CD4-positive, alpha-beta T cell treated with Interleukin-21 for 1 hour (primary cell): ENCODE measurements around the gene SGSM2.

Experiments used
- DNase-seq: peaks from one replicate; pipeline ENCODE4 v3.0.0-alpha.2; 2020

SGSM2 gene

GRCh38 chr17:2369039-2369438 is 31.7 kb downstream of the SGSM2 start:
- DNase-seq, result no peak

GRCh38 chr17:2369551-2370210 is 32.4 kb downstream of the SGSM2 start:
- no peak for DNase-seq

GRCh38 chr17:2370211-2370589 is 32.9 kb downstream of the SGSM2 start:
- no peak for DNase-seq

GRCh38 chr17:2371183-2372130 is 34.2 kb downstream of the SGSM2 start:
- no peak for DNase-seq

GRCh38 chr17:2372180-2372579 is 34.9 kb downstream of the SGSM2 start:
- DNase-seq, result no peak

GRCh38 chr17:2372681-2373080 is 35.4 kb downstream of the SGSM2 start:
- DNase-seq, result no peak

GRCh38 chr17:2373179-2373578 is 35.9 kb downstream of the SGSM2 start:
- DNase-seq, result no peak

GRCh38 chr17:2374549-2375285 is 37.4 kb downstream of the SGSM2 start:
- DNase-seq, result no peak

GRCh38 chr17:2375406-2375805 is 38.1 kb downstream of the SGSM2 start:
- DNase-seq, result no peak

- DNase-seq, result no peak
Observed at GRCh38 chr17:2376107-2376506, 38.8 kb downstream of the SGSM2 start.

GRCh38 chr17:2377659-2378058 is 40.4 kb downstream of the SGSM2 start:
- DNase-seq, result no peak

- DNase-seq, result no peak
Observed at GRCh38 chr17:2378905-2379304, 41.6 kb downstream of the SGSM2 start.

- DNase-seq, result no peak
Observed at GRCh38 chr17:2379489-2380225, 42.4 kb downstream of the SGSM2 start.

GRCh38 chr17:2380226-2380922 is 43.1 kb downstream of the SGSM2 start:
- DNase-seq, result no peak

- DNase-seq, result no peak
Observed at GRCh38 chr17:2380950-2381649, 43.8 kb downstream of the SGSM2 start.

- DNase-seq, result no peak
Observed at GRCh38 chr17:2383628-2384167, 46.4 kb downstream of the SGSM2 start.

- DNase-seq, result no peak
Observed at GRCh38 chr17:2384439-2385127, 47.3 kb downstream of the SGSM2 start.

- DNase-seq, result no peak
Observed at GRCh38 chr17:2385240-2386210, 48.2 kb downstream of the SGSM2 start.

GRCh38 chr17:2386400-2387085 is 49.2 kb downstream of the SGSM2 start:
- no peak for DNase-seq
